Fibroblast of lung (primary cell): ENCODE data around the gene INPP5A. TPM values are rescaled to one million over a fixed set of nuclear protein-coding genes. Genes with fewer than 3 reads are reported as not detected.

Experiments used
- DNase-seq, 2 donors: peaks; one replicate each; pipeline versions ENCODE4 v3.0.0 to v3.0.0-alpha.2; 2010; ENCODE audit warnings: low read depth in 2 of 2
- H2AFZ ChIP-seq: 2 replicates; pipeline ENCODE4 v1.5.1; 2012; ENCODE audit warnings: low read length, control low read depth, inconsistent platforms
- H3K27ac ChIP-seq: 2 replicates; pipeline ENCODE4 v1.5.1; 2011; ENCODE audit warnings: low read length, control low read depth; ENCODE audit not compliant: insufficient read depth
- H3K27me3 ChIP-seq: 2 replicates; pipeline ENCODE4 v1.5.1; 2011; ENCODE audit warnings: mild to moderate bottlenecking, low read length; ENCODE audit not compliant: control insufficient read depth, insufficient read depth
- H3K36me3 ChIP-seq: 2 replicates; pipeline ENCODE4 v1.5.1; 2011; ENCODE audit warnings: low read length; ENCODE audit not compliant: control insufficient read depth, insufficient read depth
- H3K4me1 ChIP-seq: 2 replicates; pipeline ENCODE4 v1.5.1; 2011; ENCODE audit warnings: low read length; ENCODE audit not compliant: control insufficient read depth, insufficient read depth; ENCODE audit errors: extremely low read depth
- H3K4me2 ChIP-seq: 2 replicates; pipeline ENCODE4 v1.5.1; 2011; ENCODE audit warnings: low read length, control low read depth; ENCODE audit not compliant: insufficient read depth; ENCODE audit errors: extremely low read depth
- H3K4me3 ChIP-seq, 4 experiments: fragments of 200-600 bp in 1 of 4; sonication (generic) in 1 of 4; replicated peaks in 1 of 4; 2 replicates each; pipeline ENCODE4 v1.5.1; 2011 to 2016; ENCODE audit warnings: low read length in 4 of 4, low read depth in 3 of 4, mild to moderate bottlenecking in 3 of 4, control low read depth in 2 of 4, inconsistent platforms in 1 of 4, mixed read lengths in 1 of 4; ENCODE audit not compliant: insufficient read depth in 1 of 4; ENCODE audit errors: control extremely low read depth in 1 of 4
- H3K79me2 ChIP-seq: 2 replicates; pipeline ENCODE4 v1.5.1; 2012; ENCODE audit warnings: mild to moderate bottlenecking, low read length, inconsistent platforms; ENCODE audit not compliant: control insufficient read depth, insufficient read depth
- H3K9ac ChIP-seq: 2 replicates; pipeline ENCODE4 v1.5.1; 2011; ENCODE audit warnings: mild to moderate bottlenecking, low read length, control low read depth; ENCODE audit not compliant: insufficient read depth
- H3K9me3 ChIP-seq: 2 replicates; pipeline ENCODE4 v1.5.1; 2012; ENCODE audit warnings: low read depth, low read length; ENCODE audit not compliant: control insufficient read depth, insufficient read depth
- H4K20me1 ChIP-seq: 2 replicates; pipeline ENCODE4 v1.5.1; 2011; ENCODE audit warnings: low read length; ENCODE audit not compliant: control insufficient read depth, insufficient read depth; ENCODE audit errors: extremely low read depth
- CTCF ChIP-seq, 2 donors: IDR thresholded peaks in 1 of 2; conservative IDR thresholded peaks in 1 of 2; 1 replicate in 1 of 2; 2 replicates in 1 of 2; pipeline ENCODE4 v1.5.1; 2011 to 2012; ENCODE audit warnings: low read length in 2 of 2, control low read depth in 1 of 2, inconsistent platforms in 1 of 2, low read depth in 1 of 2, mild to moderate bottlenecking in 1 of 2
- EZH2 ChIP-seq: IDR thresholded peaks from 2 replicates; pipeline ENCODE4 v1.5.1; 2012; ENCODE audit warnings: low read length, control low read depth, mild to moderate bottlenecking; ENCODE audit errors: missing control alignments
- polyA plus RNA-seq, 2 donors: library from polyadenylated mRNA; depleted of rRNA in 1 of 2; stranded (reverse) in 1 of 2; unstranded in 1 of 2; fragments of >200 nt; gene quantifications; 2 replicates each; pipeline ENCODE4 v1.2.1, GENCODE V29; 2011 to 2012; ENCODE audit warnings: missing spikeins in 1 of 2
- total RNA-seq: library from RNA; depleted of rRNA; stranded (reverse); fragments of >200 nt; gene quantifications from 2 replicates; pipeline ENCODE4 v1.2.1, GENCODE V29; 2014

INPP5A gene
- total and polyA plus RNA-seq, 2 donors (not counting 1 experiment from before 2014, with no cell fraction given): 24.6 to 39.9 TPM

GRCh38 chr10:132538790-132539421, 1.3 kb downstream of the INPP5A start:
- TF ChIP-seq CTCF (conservative IDR thresholded peaks at IDR 0.05 in 1 of 2, IDR thresholded peaks at IDR 0.05 in 1 of 2; ENCODE audit: low read depth in 1 of 2, low read length in 2 of 2) (no peak), EZH2 (no peak)
- no peak overlapping the region for H2AFZ ChIP-seq

GRCh38 chr10:132539431-132539839, 1.8 kb downstream of the INPP5A start:
- Histone ChIP-seq H3K27me3 (no peaks in the 10 kb centered on the region), H3K4me3 (peak overlapping the region in 3 of 4 experiments; percentile 47 to 91 (median 50)), H3K9ac (peak overlapping the region; percentile 1), H4K20me1 (no peaks in the 10 kb centered on the region), H3K79me2 (peaks cover 57% of the 10 kb centered on the region), H3K27ac (peak overlapping the region; percentile 61), H2AFZ (no peak overlapping the region), H3K36me3 (no peaks in the 10 kb centered on the region), H3K4me2 (peak overlapping the region; percentile 98), H3K4me1 (peaks cover 16% of the 10 kb centered on the region), H3K9me3 (no peaks in the 10 kb centered on the region)
- TF ChIP-seq EZH2 (no peak), CTCF (conservative IDR thresholded peaks at IDR 0.05 in 1 of 2, IDR thresholded peaks at IDR 0.05 in 1 of 2; ENCODE audit: low read depth in 1 of 2, low read length in 2 of 2) (no peak)
- peak in 1 of 2 donors; percentile 20 for DNase-seq

More at GRCh38 chr10:132538790-132539421, 1.3 kb downstream of the INPP5A start:
- peak overlapping the region; percentile 64 for H3K27ac ChIP-seq
- H3K4me2 ChIP-seq: peak overlapping the region; percentile 98
- H3K79me2 ChIP-seq: peaks cover 52% of the 10 kb centered on the region
- DNase-seq: no peak
- no peaks in the 10 kb centered on the region for H3K9me3 ChIP-seq
- no peaks in the 10 kb centered on the region for H3K36me3 ChIP-seq
- no peaks in the 10 kb centered on the region for H3K27me3 ChIP-seq
- no peaks in the 10 kb centered on the region for H4K20me1 ChIP-seq
- H3K4me1 ChIP-seq: peaks cover 19% of the 10 kb centered on the region
- H3K9ac ChIP-seq: peak overlapping the region; percentile 75
- H3K4me3 ChIP-seq: peak overlapping the region; percentile 69 to 93 (median 80)

- Histone ChIP-seq H3K4me3 (peak overlapping the region; percentile 35 to 91 (median 48)), H3K79me2 (peaks cover 62% of the 10 kb centered on the region), H3K27ac (peak overlapping the region; percentile 61)
These were observed 2.3 kb downstream of the INPP5A start for GRCh38 chr10:132539894-132540293.

More at GRCh38 chr10:132539894-132540293, 2.3 kb downstream of the INPP5A start:
- DNase-seq: peak; percentile 63 to 82
- Histone ChIP-seq H3K9ac (peak overlapping the region; percentile 7), H3K9me3 (no peaks in the 10 kb centered on the region), H3K36me3 (no peaks in the 10 kb centered on the region), H2AFZ (no peak overlapping the region), H3K4me2 (peak overlapping the region; percentile 98), H3K27me3 (no peaks in the 10 kb centered on the region), H4K20me1 (no peaks in the 10 kb centered on the region), H3K4me1 (peaks cover 16% of the 10 kb centered on the region)
- TF ChIP-seq EZH2: no peak
- no peak for TF ChIP-seq CTCF (conservative IDR thresholded peaks at IDR 0.05 in 1 of 2, IDR thresholded peaks at IDR 0.05 in 1 of 2; ENCODE audit: low read depth in 1 of 2, low read length in 2 of 2)
